ENCODE results near the gene CXADR.

The CXADR gene

GRCh38 chr21:17512253-17513213, at the start of gene CXADR:
TSS of gene CXADR (plus strand) at chr21:17513043. CDS start at chr21:17513130, 87 bp downstream.
- ATAC-seq: peak; percentile 82
- TF ChIP-seq ZNF70 (CRISPR knock-in tag; IDR thresholded peaks at IDR 0.05): 0 out of 2 replicates have a peak, but pooled peaks have one; percentile 2
- TF ChIP-seq POU6F1 (CRISPR knock-in tag; IDR thresholded peaks at IDR 0.05; ENCODE audit: borderline replicate concordance, low read depth): no peak
- TF ChIP-seq, protein P1, sequence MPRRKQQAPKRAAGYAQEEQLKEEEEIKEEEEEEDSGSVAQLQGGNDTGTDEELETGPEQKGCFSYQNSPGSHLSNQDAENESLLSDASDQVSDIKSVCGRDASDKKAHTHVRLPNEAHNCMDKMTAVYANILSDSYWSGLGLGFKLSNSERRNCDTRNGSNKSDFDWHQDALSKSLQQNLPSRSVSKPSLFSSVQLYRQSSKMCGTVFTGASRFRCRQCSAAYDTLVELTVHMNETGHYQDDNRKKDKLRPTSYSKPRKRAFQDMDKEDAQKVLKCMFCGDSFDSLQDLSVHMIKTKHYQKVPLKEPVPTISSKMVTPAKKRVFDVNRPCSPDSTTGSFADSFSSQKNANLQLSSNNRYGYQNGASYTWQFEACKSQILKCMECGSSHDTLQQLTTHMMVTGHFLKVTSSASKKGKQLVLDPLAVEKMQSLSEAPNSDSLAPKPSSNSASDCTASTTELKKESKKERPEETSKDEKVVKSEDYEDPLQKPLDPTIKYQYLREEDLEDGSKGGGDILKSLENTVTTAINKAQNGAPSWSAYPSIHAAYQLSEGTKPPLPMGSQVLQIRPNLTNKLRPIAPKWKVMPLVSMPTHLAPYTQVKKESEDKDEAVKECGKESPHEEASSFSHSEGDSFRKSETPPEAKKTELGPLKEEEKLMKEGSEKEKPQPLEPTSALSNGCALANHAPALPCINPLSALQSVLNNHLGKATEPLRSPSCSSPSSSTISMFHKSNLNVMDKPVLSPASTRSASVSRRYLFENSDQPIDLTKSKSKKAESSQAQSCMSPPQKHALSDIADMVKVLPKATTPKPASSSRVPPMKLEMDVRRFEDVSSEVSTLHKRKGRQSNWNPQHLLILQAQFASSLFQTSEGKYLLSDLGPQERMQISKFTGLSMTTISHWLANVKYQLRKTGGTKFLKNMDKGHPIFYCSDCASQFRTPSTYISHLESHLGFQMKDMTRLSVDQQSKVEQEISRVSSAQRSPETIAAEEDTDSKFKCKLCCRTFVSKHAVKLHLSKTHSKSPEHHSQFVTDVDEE (CRISPR knock-in tag; IDR thresholded peaks at IDR 0.05): no peak

DNA sequence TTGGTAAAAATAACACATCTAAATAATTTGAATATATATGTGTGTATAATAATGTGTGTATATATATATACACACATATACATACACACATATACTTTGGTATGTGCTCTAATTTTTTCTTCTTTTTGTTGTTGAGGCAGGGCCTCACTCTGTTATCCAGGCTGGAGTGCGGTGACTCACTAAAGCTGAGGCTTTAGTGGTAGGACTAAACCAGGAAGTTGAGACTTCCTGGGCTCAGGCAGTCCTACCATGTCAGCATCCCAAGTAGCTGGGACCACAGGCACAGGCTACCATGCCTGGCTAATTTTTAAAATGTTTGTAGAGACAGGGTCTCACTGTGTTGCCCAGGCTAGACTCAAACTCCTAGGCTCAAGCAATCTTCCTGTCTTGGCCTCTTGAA, 46.7 kb upstream of the CXADR start:
- no peak; the same call in 2 of the 3 replicates for ATAC-seq
- TF ChIP-seq ZC3H10 (CRISPR knock-in tag; IDR thresholded peaks at IDR 0.05) (no peak), ESRRG (CRISPR knock-in tag; IDR thresholded peaks at IDR 0.05) (no peak), ISL1 (CRISPR knock-in tag; IDR thresholded peaks at IDR 0.05) (no peak), GLIS3 (CRISPR knock-in tag; IDR thresholded peaks at IDR 0.05) (no peak), ZNF565 (CRISPR knock-in tag; conservative IDR thresholded peaks at IDR 0.05; ENCODE audit: low read depth) (no peak), TOX (CRISPR knock-in tag; IDR thresholded peaks at IDR 0.05; ENCODE audit: borderline replicate concordance) (no peak), TCF4 (CRISPR knock-in tag; IDR thresholded peaks at IDR 0.05; ENCODE audit: borderline replicate concordance) (no peak), SNAI2 (CRISPR knock-in tag; IDR thresholded peaks at IDR 0.05) (no peak), PPARA (CRISPR knock-in tag; IDR thresholded peaks at IDR 0.05; ENCODE audit: borderline replicate concordance) (no peak), OSR1 (CRISPR knock-in tag; IDR thresholded peaks at IDR 0.05) (no peak)
- TF ChIP-seq, protein P2, sequence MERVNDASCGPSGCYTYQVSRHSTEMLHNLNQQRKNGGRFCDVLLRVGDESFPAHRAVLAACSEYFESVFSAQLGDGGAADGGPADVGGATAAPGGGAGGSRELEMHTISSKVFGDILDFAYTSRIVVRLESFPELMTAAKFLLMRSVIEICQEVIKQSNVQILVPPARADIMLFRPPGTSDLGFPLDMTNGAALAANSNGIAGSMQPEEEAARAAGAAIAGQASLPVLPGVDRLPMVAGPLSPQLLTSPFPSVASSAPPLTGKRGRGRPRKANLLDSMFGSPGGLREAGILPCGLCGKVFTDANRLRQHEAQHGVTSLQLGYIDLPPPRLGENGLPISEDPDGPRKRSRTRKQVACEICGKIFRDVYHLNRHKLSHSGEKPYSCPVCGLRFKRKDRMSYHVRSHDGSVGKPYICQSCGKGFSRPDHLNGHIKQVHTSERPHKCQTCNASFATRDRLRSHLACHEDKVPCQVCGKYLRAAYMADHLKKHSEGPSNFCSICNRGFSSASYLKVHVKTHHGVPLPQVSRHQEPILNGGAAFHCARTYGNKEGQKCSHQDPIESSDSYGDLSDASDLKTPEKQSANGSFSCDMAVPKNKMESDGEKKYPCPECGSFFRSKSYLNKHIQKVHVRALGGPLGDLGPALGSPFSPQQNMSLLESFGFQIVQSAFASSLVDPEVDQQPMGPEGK (CRISPR knock-in tag; IDR thresholded peaks at IDR 0.05; ENCODE audit: borderline replicate concordance): no peak
- TF ChIP-seq, protein P1 (CRISPR knock-in tag; IDR thresholded peaks at IDR 0.05): no peak

DNA sequence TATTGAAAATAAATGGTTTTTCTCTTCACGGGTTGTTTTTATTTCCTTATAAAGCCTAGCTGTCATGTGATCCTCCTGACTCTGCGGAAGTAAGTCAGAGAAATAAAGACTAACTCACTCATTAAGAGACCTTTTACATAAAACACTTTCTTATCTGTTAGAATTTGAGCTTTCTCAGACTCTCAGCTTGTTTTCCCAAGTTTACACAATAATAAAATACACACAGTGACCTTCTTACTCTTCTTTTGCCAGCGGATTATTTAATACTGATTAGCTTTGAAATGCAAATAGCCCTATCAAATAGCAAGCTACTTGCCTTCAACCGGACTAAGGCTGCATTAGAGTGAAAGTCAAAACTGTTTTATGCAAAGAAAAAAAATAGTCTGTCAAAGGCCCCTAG, 45.5 kb upstream of the CXADR start:
- TF ChIP-seq TCF4 (CRISPR knock-in tag; IDR thresholded peaks at IDR 0.05; ENCODE audit: borderline replicate concordance): no peak
- TF ChIP-seq ZFP3 (CRISPR knock-in tag; IDR thresholded peaks at IDR 0.05): no peak
- no peak for TF ChIP-seq ZC3H10 (CRISPR knock-in tag; IDR thresholded peaks at IDR 0.05)
- TF ChIP-seq ZFP30 (CRISPR knock-in tag; IDR thresholded peaks at IDR 0.05): no peak
- no peak for ATAC-seq

DNA sequence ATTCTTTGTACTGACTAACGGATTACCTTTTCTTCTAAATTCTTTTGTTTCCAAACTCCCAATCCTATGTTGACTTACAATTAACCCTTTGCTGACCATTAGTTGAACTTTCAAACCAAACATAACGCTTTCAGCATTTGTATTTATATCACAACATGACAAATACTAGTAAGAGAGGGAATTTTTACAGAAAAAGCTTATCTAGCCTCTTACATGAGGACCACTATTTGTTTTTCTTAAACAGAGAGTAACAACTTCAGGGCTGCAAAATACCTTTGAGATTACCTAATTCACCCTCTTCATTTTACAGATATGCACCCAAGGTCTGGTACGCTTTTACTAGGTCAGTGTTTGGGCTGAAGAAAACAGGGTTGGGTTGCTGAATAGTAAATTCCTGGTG, 45.0 kb upstream of the CXADR start:
- ATAC-seq: no peak
- TF ChIP-seq OSR1 (CRISPR knock-in tag; IDR thresholded peaks at IDR 0.05) (no peak), TOX (CRISPR knock-in tag; IDR thresholded peaks at IDR 0.05; ENCODE audit: borderline replicate concordance) (no peak), RARB (CRISPR knock-in tag; IDR thresholded peaks at IDR 0.05) (no peak), SNAI2 (CRISPR knock-in tag; IDR thresholded peaks at IDR 0.05) (no peak), TCF4 (CRISPR knock-in tag; IDR thresholded peaks at IDR 0.05; ENCODE audit: borderline replicate concordance) (no peak), BACH2 (CRISPR knock-in tag; IDR thresholded peaks at IDR 0.05; ENCODE audit: borderline replicate concordance) (no peak), ZFP30 (CRISPR knock-in tag; IDR thresholded peaks at IDR 0.05) (no peak), PPARA (CRISPR knock-in tag; IDR thresholded peaks at IDR 0.05; ENCODE audit: borderline replicate concordance) (no peak)
- TF ChIP-seq, protein P3, sequence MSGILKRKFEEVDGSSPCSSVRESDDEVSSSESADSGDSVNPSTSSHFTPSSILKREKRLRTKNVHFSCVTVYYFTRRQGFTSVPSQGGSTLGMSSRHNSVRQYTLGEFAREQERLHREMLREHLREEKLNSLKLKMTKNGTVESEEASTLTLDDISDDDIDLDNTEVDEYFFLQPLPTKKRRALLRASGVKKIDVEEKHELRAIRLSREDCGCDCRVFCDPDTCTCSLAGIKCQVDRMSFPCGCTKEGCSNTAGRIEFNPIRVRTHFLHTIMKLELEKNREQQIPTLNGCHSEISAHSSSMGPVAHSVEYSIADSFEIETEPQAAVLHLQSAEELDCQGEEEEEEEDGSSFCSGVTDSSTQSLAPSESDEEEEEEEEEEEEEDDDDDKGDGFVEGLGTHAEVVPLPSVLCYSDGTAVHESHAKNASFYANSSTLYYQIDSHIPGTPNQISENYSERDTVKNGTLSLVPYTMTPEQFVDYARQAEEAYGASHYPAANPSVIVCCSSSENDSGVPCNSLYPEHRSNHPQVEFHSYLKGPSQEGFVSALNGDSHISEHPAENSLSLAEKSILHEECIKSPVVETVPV (CRISPR knock-in tag; IDR thresholded peaks at IDR 0.05): no peak
- TF ChIP-seq, protein P1 (CRISPR knock-in tag; IDR thresholded peaks at IDR 0.05): no peak
